ENCODE results near the gene ZNF19.

Gene ZNF19

GRCh38 chr16:71489122-71489521 lies at the start of gene ZNF19:
Gene ZNF19, minus strand, starts transcription at chr16:71489324. Its CDS starts 7,210 bp downstream, at chr16:71482114.
- no peaks in the 10 kb centered on the region for H3K9me2 ChIP-seq (replicated peaks; ENCODE audit: insufficient read depth, low read length)
- peaks cover 2% of the 10 kb centered on the region; the same call in 1 of the 2 replicates for H3F3A ChIP-seq (ENCODE audit: insufficient read depth, low read length)
- H3K36me3 ChIP-seq (replicated peaks; ENCODE audit: insufficient read depth, low read length) = no peaks in the 10 kb centered on the region
- no peak within 1 kb of the TSS for H2AFZ ChIP-seq (ENCODE audit: low read length)
- H3K4me2 ChIP-seq (ENCODE audit: low read depth, low read length) = no peak within 1 kb of the TSS
- no peak within 1 kb of the TSS for H3K27ac ChIP-seq (ENCODE audit: low read length)
- H4K20me1 ChIP-seq (ENCODE audit: insufficient read depth, low read length) = no peaks in the 10 kb centered on the region
- no peaks in the 10 kb centered on the region for H3K9me3 ChIP-seq (replicated peaks; ENCODE audit: insufficient read depth, low read length)
- 0 out of 2 replicates have a peak, but pooled peaks cover 3% of the 10 kb centered on the region for H3K27me3 ChIP-seq (replicated peaks; ENCODE audit: insufficient read depth, low read length)
- H3K79me2 ChIP-seq (ENCODE audit: low read length) = no peaks in the 10 kb centered on the region
- no peak for DNase-seq
- no peaks in the 10 kb centered on the region for H3K4me1 ChIP-seq (ENCODE audit: low read length)
- no peak within 1 kb of the TSS for H3K4me3 ChIP-seq (ENCODE audit: low read length)
- no peak within 1 kb of the TSS for H3K9ac ChIP-seq (ENCODE audit: low read length)
- TF ChIP-seq EZH2phosphoT487 (IDR thresholded peaks at IDR 0.05; ENCODE audit: low read length) (no peak), EZH2 (optimal IDR thresholded peaks at IDR 0.05; ENCODE audit: low read depth, low read length) (no peak), CTCF (IDR thresholded peaks at IDR 0.05; ENCODE audit: low read length) (no peak)

GRCh38 chr16:71537643-71538042 lies 48.5 kb upstream of the ZNF19 start:
- no peaks in the 10 kb centered on the region for H3K9me2 ChIP-seq (replicated peaks; ENCODE audit: insufficient read depth, low read length)
- no peaks in the 10 kb centered on the region for H3K9me3 ChIP-seq (replicated peaks; ENCODE audit: insufficient read depth, low read length)
- no peak overlapping the region for H3K4me3 ChIP-seq (ENCODE audit: low read length)
- no peak overlapping the region for H3K9ac ChIP-seq (ENCODE audit: low read length)
- H4K20me1 ChIP-seq (ENCODE audit: insufficient read depth, low read length) = no peaks in the 10 kb centered on the region
- DNase-seq = peak; percentile 61
- H3K4me2 ChIP-seq (ENCODE audit: low read depth, low read length) = no peak overlapping the region
- H3K79me2 ChIP-seq (ENCODE audit: low read length) = no peaks in the 10 kb centered on the region
- no peak overlapping the region for H3K27ac ChIP-seq (ENCODE audit: low read length)
- TF ChIP-seq EZH2 (optimal IDR thresholded peaks at IDR 0.05; ENCODE audit: low read depth, low read length) (no peak), EZH2phosphoT487 (IDR thresholded peaks at IDR 0.05; ENCODE audit: low read length) (no peak), CTCF (IDR thresholded peaks at IDR 0.05; ENCODE audit: low read length) (peak; percentile 74)
- H2AFZ ChIP-seq (ENCODE audit: low read length) = no peak overlapping the region
- H3F3A ChIP-seq (ENCODE audit: insufficient read depth, low read length) = no peaks in the 10 kb centered on the region
- H3K27me3 ChIP-seq (replicated peaks; ENCODE audit: insufficient read depth, low read length) = no peaks in the 10 kb centered on the region
- H3K36me3 ChIP-seq (replicated peaks; ENCODE audit: insufficient read depth, low read length) = no peaks in the 10 kb centered on the region
- no peaks in the 10 kb centered on the region for H3K4me1 ChIP-seq (ENCODE audit: low read length)

- no peaks in the 10 kb centered on the region for H3F3A ChIP-seq (ENCODE audit: insufficient read depth, low read length)
- no peaks in the 10 kb centered on the region for H3K36me3 ChIP-seq (replicated peaks; ENCODE audit: insufficient read depth, low read length)
- no peak overlapping the region for H3K27ac ChIP-seq (ENCODE audit: low read length)
- H3K9me3 ChIP-seq (replicated peaks; ENCODE audit: insufficient read depth, low read length) = no peaks in the 10 kb centered on the region
- no peak overlapping the region for H2AFZ ChIP-seq (ENCODE audit: low read length)
- TF ChIP-seq EZH2phosphoT487 (IDR thresholded peaks at IDR 0.05; ENCODE audit: low read length) (no peak), EZH2 (optimal IDR thresholded peaks at IDR 0.05; ENCODE audit: low read depth, low read length) (no peak), CTCF (IDR thresholded peaks at IDR 0.05; ENCODE audit: low read length) (no peak)
- H3K4me2 ChIP-seq (ENCODE audit: low read depth, low read length) = no peak overlapping the region
- H3K9ac ChIP-seq (ENCODE audit: low read length) = no peak overlapping the region
- H3K27me3 ChIP-seq (replicated peaks; ENCODE audit: insufficient read depth, low read length) = no peaks in the 10 kb centered on the region
- H3K4me1 ChIP-seq (ENCODE audit: low read length) = no peaks in the 10 kb centered on the region
- no peaks in the 10 kb centered on the region for H4K20me1 ChIP-seq (ENCODE audit: insufficient read depth, low read length)
- no peaks in the 10 kb centered on the region for H3K79me2 ChIP-seq (ENCODE audit: low read length)
- H3K4me3 ChIP-seq (ENCODE audit: low read length) = no peak overlapping the region
- H3K9me2 ChIP-seq (replicated peaks; ENCODE audit: insufficient read depth, low read length) = no peaks in the 10 kb centered on the region
- no peak for DNase-seq
Measured at GRCh38 chr16:71536752-71537499, 47.8 kb upstream of the ZNF19 start.
